Stimulated activated CD8-positive, alpha-beta memory T cell treated with anti-CD3 and anti-CD28 coated beads, Interleukin-2, amount 100 ng/mL, for 48 hours (primary cell): ENCODE data around the gene ZNF724.

Experiments
- DNase-seq, 2 donors: peaks; one replicate each; pipeline ENCODE4 v3.0.0-alpha.2; 2020; ENCODE audit warnings: low read depth in 2 of 2

ZNF724 gene

GRCh38 chr19:23241419-23241818 lies 8.8 kb downstream of the ZNF724 start:
- DNase-seq = no peak

DNA sequence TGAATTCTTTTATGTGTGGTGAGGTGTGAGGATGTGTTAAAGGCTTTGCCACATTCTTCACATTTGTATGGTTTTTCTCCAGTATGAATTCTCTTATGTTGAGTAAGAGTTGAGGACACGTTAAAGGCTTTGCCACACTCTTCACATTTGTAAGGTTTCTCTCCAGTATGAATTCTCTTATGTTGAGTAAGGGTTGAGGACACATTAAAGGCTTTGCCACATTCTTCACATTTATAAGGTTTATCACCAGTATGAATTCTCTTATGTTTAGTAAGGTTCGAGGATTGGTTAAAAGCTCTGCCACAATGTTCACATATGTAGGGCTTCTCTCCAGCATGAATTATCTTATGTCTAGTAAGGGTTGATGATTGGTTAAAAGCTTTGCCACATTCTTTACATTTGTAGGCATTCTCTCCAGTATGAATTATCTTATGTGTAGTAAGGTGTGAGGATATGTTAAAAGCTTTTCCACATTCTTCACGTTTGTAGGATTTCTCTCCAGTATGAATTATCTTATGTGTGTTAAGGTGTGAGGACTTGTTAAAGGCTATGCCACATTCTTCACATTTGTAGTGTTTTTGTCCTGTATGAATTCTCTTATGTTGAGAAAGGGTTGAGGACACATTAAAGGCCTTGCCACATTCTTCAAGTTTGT lies 27.1 kb downstream of the ZNF724 start:
- DNase-seq = no peak

DNA sequence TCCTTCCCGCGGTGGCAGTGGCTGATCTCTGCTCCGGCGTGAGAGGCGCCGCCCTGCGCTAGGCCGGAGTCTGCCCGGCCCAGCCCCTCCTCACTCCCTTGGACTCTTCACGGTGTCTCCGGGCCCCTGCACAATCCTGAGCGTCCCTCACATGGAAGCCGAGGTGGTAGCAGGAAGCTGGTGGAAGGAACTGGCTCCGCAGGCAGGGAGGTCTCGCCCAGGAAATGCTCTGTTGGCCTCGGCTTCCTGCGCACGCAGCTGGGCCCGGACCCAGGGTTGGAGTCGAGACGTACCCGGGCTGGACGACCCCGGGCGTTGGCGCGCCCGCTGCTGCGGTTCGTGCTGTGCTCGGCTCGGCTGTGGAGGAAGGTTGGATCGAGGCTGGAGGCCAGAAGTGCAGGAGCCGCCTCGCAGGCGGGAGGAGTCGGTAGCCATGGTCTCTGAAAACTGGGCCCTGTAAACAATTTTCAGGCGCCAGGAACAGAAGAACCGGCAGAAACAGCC lies 46.3 kb downstream of the ZNF724 start:
- DNase-seq = no peak

DNA sequence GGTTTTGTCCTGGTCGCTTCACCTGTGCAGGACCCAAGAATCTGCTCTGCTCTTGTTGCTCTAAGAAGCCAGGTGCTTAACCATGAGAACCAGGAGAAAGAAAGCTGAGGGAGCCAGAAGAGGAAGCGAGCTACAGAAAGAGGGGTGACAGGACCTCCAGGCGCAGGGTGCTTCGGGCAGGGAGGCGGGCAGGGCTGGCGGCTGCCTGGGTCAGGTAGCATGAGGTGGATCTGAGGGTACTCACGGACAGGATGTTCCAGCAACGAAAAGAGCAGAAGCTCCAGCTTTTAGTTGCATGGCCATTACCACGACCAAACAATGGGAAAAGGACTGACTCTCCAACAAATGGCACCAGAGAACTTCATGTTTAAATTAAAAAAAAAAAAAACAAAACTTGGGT lies 59.9 kb downstream of the ZNF724 start:
- no peak for DNase-seq

- DNase-seq = no peak
These were observed 66.9 kb downstream of the ZNF724 start for GRCh38 chr19:23183251-23183650.
